HepG2 (cell line): ENCODE measurements around the gene RUNX2. TPM values are rescaled to one million over a fixed set of nuclear protein-coding genes. Genes with fewer than 3 reads are reported as not detected.

Source experiments
- BHLHE40 ChIP-seq: IDR thresholded peaks from 2 replicates; pipeline ENCODE4 v1.6.1; 2011; ENCODE audit warnings: low read length, improper control_type of control experiment
- CERS6 ChIP-seq: sonication (generic); formaldehyde crosslinking; IDR thresholded peaks from 2 replicates; pipeline ENCODE4 v1.5.0; 2020; ENCODE audit warnings: missing genetic modification reagents
- MTA1 ChIP-seq: sonication (generic); formaldehyde crosslinking; IDR thresholded peaks from 2 replicates; pipeline ENCODE4 v1.4.0; 2020; ENCODE audit warnings: missing genetic modification reagents, mild to moderate bottlenecking, borderline replicate concordance
- MTA3 ChIP-seq: sonication (generic); formaldehyde crosslinking; IDR thresholded peaks from 2 replicates; pipeline ENCODE4 v1.4.0; 2020; ENCODE audit warnings: missing genetic modification reagents
- RNF219 ChIP-seq: sonication (generic); formaldehyde crosslinking; IDR thresholded peaks from 2 replicates; pipeline ENCODE4 v1.5.0; 2020; ENCODE audit warnings: mild to moderate bottlenecking, missing genetic modification reagents
- SALL2 ChIP-seq: sonication (generic); formaldehyde crosslinking; IDR thresholded peaks from 2 replicates; pipeline ENCODE4 v1.8.1; 2023; ENCODE audit warnings: mild to moderate bottlenecking, missing genetic modification reagents, inconsistent platforms
- SIX4 ChIP-seq: sonication (generic); formaldehyde crosslinking; IDR thresholded peaks from 2 replicates; pipeline ENCODE4 v1.4.0; 2020; ENCODE audit warnings: missing genetic modification reagents
- SP2 ChIP-seq: sonication (generic); formaldehyde crosslinking; IDR thresholded peaks from 2 replicates; pipeline ENCODE4 v1.5.1; 2020; ENCODE audit warnings: mild to moderate bottlenecking, missing genetic modification reagents
- SRSF9 ChIP-seq: fragments of 200-400 bp; formaldehyde crosslinking; IDR thresholded peaks from 2 replicates; pipeline ENCODE4 v1.6.1; 2018; ENCODE audit warnings: borderline replicate concordance, mild to moderate bottlenecking, low read depth, low read length; ENCODE audit not compliant: insufficient read depth, poor library complexity, severe bottlenecking
- TSC22D2 ChIP-seq: sonication (generic); formaldehyde crosslinking; IDR thresholded peaks from 2 replicates; pipeline ENCODE4 v1.5.1; 2020; ENCODE audit warnings: missing genetic modification reagents, mild to moderate bottlenecking, borderline replicate concordance
- ZBTB1 ChIP-seq: sonication (generic); formaldehyde crosslinking; IDR thresholded peaks from 2 replicates; pipeline ENCODE4 v1.4.0; 2020; ENCODE audit warnings: missing genetic modification reagents, borderline replicate concordance
- ZBTB8A ChIP-seq: sonication (generic); formaldehyde crosslinking; IDR thresholded peaks from 2 replicates; pipeline ENCODE4 v1.4.0; 2020; ENCODE audit warnings: mild to moderate bottlenecking, low read depth, missing genetic modification reagents, borderline replicate concordance
- ZC3H4 ChIP-seq: sonication (generic); formaldehyde crosslinking; IDR thresholded peaks from 2 replicates; pipeline ENCODE4 v1.4.0; 2020; ENCODE audit warnings: missing genetic modification reagents, borderline replicate concordance
- ZFY ChIP-seq: sonication (generic); formaldehyde crosslinking; IDR thresholded peaks from 2 replicates; pipeline ENCODE4 v1.4.0; 2020; ENCODE audit warnings: missing genetic modification reagents
- ZNF263 ChIP-seq: sonication (generic); formaldehyde crosslinking; IDR thresholded peaks from 2 replicates; pipeline ENCODE4 v1.4.0; 2020; ENCODE audit warnings: missing genetic modification reagents
- ZNF383 ChIP-seq: sonication (generic); formaldehyde crosslinking; IDR thresholded peaks from 2 replicates; pipeline ENCODE4 v1.4.0; 2020; ENCODE audit warnings: missing genetic modification reagents, mild to moderate bottlenecking, borderline replicate concordance
- ZNF414 ChIP-seq: sonication (generic); formaldehyde crosslinking; IDR thresholded peaks from 2 replicates; pipeline ENCODE4 v1.5.0; 2020; ENCODE audit warnings: missing genetic modification reagents
- ZNF546 ChIP-seq: sonication (generic); formaldehyde crosslinking; conservative IDR thresholded peaks from 2 replicates; pipeline ENCODE4 v1.8.1; 2023; ENCODE audit warnings: mild to moderate bottlenecking, missing genetic modification reagents
- polyA plus RNA-seq, 8 experiments: library from polyadenylated mRNA; depleted of rRNA in 3 of 8; stranded (reverse) in 7 of 8; unstranded in 1 of 8; fragments of >200 nt; fragmentation: Illumina TruSeq in 4 of 8; extraction: Trizol in 4 of 8; gene quantifications; 2 replicates each; pipeline versions ENCODE4 v1.2.1 to v1.2.3, GENCODE V29; 2011 to 2016; ENCODE audit warnings: low read depth in 4 of 8, missing spikeins in 1 of 8, mixed read lengths in 1 of 8; ENCODE audit not compliant: insufficient read depth in 1 of 8
- total RNA-seq, 5 experiments: library from RNA; depleted of rRNA; stranded (reverse); fragments of >200 nt; fragmentation: Illumina TruSeq; extraction: Trizol; gene quantifications; 2 replicates each; pipeline ENCODE4 v1.2.3, GENCODE V29; 2016; ENCODE audit warnings: low read depth in 1 of 5
- TF ChIP-seq, protein P1 (sequence below): fragments of 450-650 bp; IDR thresholded peaks from 2 replicates; pipeline ENCODE4 v1.6.1; 2017; ENCODE audit warnings: mild to moderate bottlenecking
- TF ChIP-seq, protein P2 (sequence below): sonication (generic); formaldehyde crosslinking; IDR thresholded peaks from 2 replicates; pipeline ENCODE4 v1.4.0; 2020; ENCODE audit warnings: mild to moderate bottlenecking, low read depth, missing genetic modification reagents

Gene RUNX2
- total and polyA plus RNA-seq, 2 of the 13 experiments (the other 11 are each of a cell fraction or from before 2014, with no cell fraction given), result not detected

DNA sequence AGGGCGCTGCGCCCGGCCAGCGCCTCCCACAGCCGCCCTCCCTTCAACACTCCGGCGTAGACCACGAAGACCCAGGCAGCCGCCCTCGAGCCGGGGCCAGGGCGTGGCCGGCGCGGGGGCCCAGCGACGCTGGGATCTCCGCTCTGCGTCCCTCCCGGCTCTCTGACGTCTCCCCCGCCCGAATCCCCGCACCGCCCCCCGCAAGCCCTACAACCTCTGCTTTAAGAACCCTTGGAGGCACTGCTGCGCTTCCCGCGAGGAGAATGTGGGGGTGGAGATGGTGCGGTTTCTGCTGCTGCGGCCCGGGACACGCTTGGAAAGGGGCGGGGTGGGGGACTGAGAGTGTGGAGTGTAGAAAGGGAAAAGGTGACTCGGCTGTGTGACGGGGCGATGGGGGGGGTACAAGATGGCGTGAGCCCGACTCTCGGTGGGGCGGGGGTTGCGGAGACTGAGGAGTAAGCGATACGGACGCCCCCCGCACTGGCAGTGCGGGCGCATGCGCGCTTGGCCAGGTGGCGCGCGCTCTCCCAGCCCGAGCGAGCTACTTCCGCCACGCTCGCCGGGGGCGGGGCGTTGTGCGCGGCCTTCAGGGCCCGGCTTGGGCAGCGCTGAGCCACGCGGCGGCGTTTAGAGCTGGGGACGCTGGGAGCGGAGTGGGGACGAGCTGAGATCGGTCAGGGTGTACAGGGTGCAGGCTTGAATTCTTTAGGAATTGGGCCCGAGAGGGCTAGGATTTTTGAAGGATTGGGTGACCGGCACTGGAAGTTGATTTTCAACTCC, 49.6 kb downstream of the RUNX2 start, which contains the start of gene SUPT3H (continued):
- TF ChIP-seq ZBTB8A (CRISPR knock-in tag) (no peak), SRSF9 (no peak), ZC3H4 (CRISPR knock-in tag) (peak; percentile 52; the same call in 1 of the 2 replicates), ZBTB1 (CRISPR knock-in tag) (peak; percentile 6; the same call in 1 of the 2 replicates), ZNF263 (peak; percentile 70), MTA1 (CRISPR knock-in tag) (peak; percentile 94; the same call in 1 of the 2 replicates), SP2 (0 out of 2 replicates have a peak, but pooled peaks have one; percentile 18), MTA3 (CRISPR knock-in tag) (no peak), TSC22D2 (0 out of 2 replicates have a peak, but pooled peaks have one; percentile 49), ZNF414 (CRISPR knock-in tag) (peak; percentile 82), ZFY (CRISPR knock-in tag) (peak; percentile 99), RNF219 (CRISPR knock-in tag) (peak; percentile 32; the same call in 1 of the 2 replicates), ZNF383 (CRISPR knock-in tag) (no peak; the same call in 1 of the 2 replicates), CERS6 (CRISPR knock-in tag) (0 out of 2 replicates have a peak, but pooled peaks have one; percentile 39), SALL2 (CRISPR knock-in tag) (peak; percentile 78), BHLHE40 (0 out of 2 replicates have a peak, but pooled peaks have one; percentile 27), ZNF546 (CRISPR knock-in tag) (peak; percentile 72), SIX4 (CRISPR knock-in tag) (no peak; the same call in 1 of the 2 replicates)
- TF ChIP-seq, protein P1, sequence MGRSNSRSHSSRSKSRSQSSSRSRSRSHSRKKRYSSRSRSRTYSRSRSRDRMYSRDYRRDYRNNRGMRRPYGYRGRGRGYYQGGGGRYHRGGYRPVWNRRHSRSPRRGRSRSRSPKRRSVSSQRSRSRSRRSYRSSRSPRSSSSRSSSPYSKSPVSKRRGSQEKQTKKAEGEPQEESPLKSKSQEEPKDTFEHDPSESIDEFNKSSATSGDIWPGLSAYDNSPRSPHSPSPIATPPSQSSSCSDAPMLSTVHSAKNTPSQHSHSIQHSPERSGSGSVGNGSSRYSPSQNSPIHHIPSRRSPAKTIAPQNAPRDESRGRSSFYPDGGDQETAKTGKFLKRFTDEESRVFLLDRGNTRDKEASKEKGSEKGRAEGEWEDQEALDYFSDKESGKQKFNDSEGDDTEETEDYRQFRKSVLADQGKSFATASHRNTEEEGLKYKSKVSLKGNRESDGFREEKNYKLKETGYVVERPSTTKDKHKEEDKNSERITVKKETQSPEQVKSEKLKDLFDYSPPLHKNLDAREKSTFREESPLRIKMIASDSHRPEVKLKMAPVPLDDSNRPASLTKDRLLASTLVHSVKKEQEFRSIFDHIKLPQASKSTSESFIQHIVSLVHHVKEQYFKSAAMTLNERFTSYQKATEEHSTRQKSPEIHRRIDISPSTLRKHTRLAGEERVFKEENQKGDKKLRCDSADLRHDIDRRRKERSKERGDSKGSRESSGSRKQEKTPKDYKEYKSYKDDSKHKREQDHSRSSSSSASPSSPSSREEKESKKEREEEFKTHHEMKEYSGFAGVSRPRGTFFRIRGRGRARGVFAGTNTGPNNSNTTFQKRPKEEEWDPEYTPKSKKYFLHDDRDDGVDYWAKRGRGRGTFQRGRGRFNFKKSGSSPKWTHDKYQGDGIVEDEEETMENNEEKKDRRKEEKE, result no peak
- TF ChIP-seq, protein P2, sequence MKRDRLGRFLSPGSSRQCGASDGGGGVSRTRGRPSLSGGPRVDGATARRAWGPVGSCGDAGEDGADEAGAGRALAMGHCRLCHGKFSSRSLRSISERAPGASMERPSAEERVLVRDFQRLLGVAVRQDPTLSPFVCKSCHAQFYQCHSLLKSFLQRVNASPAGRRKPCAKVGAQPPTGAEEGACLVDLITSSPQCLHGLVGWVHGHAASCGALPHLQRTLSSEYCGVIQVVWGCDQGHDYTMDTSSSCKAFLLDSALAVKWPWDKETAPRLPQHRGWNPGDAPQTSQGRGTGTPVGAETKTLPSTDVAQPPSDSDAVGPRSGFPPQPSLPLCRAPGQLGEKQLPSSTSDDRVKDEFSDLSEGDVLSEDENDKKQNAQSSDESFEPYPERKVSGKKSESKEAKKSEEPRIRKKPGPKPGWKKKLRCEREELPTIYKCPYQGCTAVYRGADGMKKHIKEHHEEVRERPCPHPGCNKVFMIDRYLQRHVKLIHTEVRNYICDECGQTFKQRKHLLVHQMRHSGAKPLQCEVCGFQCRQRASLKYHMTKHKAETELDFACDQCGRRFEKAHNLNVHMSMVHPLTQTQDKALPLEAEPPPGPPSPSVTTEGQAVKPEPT (CRISPR knock-in tag), result peak; percentile 59; the same call in 1 of the 2 replicates
